GM21367 (cell line): ENCODE results near the gene DHX15.

ENCODE experiments used
- ATAC-seq: cut with Tn5 transposase; IDR thresholded peaks from one replicate; pipeline ENCODE4 v1.9.1; 2021; ENCODE audit not compliant: unreplicated experiment

Gene DHX15

GRCh38 chr4:24583451-24584210, 723 bp downstream of the DHX15 start:
- no peak for ATAC-seq

DNA sequence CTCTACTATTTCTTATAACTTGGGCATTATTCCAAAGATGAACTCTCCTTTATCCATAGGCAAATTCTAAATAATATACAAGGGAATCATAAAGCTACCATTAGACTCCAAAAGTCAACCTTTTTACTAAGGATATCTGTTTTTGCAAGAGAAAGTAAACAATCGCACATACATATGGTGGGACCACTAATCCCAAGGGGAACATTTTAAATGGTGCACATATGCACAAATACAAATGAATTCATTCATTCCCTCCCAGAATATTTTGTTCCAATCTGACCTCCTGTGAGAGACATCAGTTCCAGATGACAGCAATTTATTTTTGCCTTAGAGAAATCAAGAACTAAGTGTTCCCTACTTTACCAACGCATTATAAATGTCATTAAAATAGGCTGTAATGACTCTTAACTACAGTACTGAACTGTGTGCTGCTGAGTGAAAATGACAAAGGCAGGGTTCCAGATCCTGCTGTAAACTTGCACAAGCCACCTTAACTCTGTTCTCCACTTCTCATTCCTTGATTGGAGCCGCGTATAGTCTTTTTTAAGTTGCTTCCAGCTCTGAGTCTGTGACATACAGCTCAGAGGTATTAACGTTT, 2.0 kb downstream of the DHX15 start:
- ATAC-seq, result no peak

DNA sequence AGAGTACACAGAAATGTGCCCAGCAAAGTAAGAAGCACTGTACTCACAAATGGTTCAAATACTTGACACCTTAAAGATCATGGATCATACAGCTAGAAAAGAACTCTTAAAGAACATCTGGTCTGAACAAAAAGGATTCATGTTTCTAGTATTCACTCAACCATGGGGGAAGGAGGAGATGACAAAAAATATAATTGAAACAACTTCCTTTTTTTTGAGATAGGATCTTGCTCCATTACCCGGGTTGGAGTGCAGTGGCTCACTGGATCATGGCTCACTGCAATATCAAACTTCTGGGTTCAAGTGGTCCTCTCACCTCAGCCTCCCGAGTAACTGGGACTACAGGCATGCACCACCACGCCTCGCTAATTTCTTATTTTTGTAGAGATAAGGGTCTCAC, 6.0 kb downstream of the DHX15 start:
- ATAC-seq, result no peak

- ATAC-seq, result no peak
Observed at GRCh38 chr4:24576276-24576675, 8.1 kb downstream of the DHX15 start.

GRCh38 chr4:24574236-24574635, 10.1 kb downstream of the DHX15 start:
- no peak for ATAC-seq

- no peak for ATAC-seq
Observed at GRCh38 chr4:24573582-24573981, 10.8 kb downstream of the DHX15 start.

DNA sequence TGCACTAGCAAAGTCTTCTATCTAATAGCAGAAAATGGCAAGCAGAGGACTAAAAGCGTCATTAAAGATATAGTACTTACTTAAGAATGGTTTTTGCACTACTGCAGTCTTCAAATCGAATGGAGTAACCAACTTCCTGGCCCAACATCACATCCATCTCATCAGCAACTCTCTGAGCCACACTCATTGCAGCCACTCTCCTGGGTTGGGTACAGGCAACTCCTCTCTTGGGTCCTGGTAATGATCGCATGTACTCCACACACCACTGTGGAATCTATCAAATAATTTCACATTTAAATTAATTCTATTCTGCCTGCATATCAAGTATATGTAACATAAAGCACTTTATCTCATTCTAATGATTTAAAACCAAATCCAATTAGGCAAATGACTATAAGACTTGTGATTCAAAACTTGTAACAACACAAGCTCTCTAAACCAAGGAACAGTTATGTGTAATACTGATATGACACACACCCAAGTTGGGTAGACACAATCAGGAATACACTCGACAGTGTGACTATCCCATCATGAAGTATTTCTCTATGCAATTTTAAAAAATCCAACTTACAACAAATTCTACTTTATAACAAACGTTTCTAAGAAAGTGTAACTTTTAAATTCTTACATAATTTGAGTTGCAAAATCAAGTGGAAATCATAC, 13.6 kb downstream of the DHX15 start:
- ATAC-seq, result no peak

DNA sequence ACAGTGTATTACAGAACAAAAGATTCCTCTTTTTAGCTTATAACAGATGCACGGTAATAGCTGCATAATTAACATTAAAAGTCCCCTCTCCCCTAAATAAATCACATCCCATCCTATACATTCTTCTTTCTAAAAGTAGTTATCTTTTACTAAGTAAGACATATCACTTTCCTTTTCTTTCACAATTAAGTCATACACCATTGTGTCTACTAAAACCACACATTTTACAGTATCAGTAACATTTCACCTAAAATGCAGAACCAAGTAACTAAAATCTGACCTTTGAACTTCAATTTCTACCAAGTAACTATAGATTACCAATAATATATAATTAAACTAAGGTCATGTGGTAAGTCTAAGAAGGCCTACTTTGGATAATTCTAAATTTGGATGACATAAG, 14.2 kb downstream of the DHX15 start:
- no peak for ATAC-seq

- ATAC-seq, result no peak
Observed at GRCh38 chr4:24569662-24570061, 14.7 kb downstream of the DHX15 start.

DNA sequence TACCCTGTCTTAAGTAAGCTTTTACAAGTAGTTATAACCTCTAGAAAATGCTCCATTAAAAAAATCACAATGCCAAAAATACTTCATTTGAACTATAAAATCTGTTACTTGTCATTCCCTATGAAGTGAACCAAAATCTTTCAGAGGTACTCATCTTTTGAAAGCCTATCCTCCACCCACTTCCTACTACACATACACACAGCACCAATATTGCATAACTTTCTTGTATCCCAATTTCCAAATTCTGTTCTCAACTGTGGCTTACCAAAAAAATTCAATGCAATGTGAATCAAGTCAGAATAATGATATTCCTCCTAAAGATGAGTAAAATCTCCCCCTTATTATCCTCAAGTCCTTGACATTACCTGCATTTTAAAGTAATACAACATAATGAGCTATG, 15.9 kb downstream of the DHX15 start:
- ATAC-seq, result no peak

GRCh38 chr4:24565054-24565453, 19.3 kb downstream of the DHX15 start:
- no peak for ATAC-seq

- no peak for ATAC-seq
Observed at GRCh38 chr4:24564488-24564887, 19.9 kb downstream of the DHX15 start.

DNA sequence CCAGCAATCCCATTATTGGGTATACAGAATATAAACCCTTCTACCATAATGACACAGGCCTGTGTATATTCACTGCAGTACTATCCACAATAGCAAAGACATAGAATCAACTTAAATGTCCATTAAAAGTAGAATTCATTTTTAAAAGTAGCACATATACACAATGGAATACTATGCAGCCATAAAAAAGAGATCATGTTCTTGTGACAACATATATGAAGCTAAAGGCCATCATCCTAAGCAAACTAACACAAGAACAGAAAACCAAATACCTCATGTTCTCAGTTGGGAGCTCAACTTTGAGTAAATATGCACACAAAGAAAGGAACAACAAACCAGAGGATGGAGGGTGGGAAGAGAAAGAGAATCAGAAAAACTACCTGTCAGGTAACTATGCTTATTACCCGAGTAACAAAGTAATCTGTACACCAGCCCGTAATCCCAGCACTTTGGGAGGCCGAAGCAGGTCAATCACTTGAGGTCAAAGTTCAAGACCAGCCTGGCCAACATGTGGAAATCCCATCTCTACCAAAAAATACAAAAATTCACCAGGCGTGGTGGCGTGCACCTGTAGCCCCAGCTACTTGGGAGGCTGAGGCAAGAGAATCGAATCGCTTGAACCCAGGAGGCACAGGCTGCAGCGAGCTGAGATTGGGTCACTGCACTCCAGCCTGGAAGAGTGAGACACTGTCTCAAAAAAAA, 22.8 kb downstream of the DHX15 start:
- ATAC-seq, result no peak

- no peak for ATAC-seq
Observed at GRCh38 chr4:24560868-24561368, 23.4 kb downstream of the DHX15 start.

DNA sequence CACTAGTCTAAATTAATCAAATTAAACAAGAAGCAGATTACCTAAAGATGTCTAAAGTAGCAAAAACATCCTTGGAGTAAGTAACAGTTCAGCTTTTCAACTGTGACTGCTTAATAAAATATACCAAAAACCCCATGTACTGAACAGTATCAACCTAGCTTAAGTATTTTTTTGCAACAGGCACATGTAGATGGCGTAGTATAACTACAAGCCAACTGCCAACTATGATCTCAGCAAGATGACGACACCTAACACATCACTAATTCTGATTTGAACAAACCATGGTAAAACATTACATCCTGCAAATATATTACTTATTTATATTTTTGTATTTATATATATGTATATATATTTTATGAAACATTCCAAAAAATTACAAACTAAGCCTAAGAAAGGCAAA, 24.5 kb downstream of the DHX15 start:
- ATAC-seq, result no peak

DNA sequence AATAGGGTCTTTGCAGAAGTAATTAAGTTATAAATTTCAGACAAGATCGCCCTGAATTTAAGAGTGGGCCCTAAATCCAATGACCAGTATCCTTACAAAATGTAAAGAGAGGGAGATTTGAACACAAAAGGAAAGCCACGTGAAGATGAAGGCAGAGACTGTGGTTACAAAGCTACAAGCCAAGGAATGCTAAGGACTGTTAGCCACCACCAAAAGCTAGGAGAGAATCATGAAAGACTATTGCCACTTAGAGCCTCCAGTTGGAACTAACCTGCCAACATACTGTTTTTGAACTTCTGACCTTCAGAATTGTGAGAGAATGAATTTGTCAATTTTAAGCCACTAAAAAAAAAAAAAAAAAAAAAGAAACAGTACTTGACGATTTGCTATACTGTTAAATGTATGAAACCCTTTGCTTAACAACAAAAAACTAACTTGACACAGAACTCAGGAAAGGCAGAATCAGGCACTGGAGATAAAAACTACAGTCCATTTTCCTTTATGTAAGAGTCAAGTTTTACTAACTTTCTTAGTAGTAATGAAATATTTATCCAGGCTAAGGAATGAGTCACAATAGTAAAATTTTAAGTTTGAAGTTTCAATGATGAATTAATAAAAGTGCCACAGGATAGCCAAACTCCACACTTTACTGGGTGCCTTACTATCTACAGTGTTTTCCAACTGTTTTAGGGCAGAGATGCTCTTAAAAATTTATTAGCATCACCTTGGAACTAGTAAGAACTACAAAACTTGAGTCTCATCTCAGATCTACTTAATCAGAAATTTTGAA, 25.1 kb downstream of the DHX15 start:
- no peak for ATAC-seq

DNA sequence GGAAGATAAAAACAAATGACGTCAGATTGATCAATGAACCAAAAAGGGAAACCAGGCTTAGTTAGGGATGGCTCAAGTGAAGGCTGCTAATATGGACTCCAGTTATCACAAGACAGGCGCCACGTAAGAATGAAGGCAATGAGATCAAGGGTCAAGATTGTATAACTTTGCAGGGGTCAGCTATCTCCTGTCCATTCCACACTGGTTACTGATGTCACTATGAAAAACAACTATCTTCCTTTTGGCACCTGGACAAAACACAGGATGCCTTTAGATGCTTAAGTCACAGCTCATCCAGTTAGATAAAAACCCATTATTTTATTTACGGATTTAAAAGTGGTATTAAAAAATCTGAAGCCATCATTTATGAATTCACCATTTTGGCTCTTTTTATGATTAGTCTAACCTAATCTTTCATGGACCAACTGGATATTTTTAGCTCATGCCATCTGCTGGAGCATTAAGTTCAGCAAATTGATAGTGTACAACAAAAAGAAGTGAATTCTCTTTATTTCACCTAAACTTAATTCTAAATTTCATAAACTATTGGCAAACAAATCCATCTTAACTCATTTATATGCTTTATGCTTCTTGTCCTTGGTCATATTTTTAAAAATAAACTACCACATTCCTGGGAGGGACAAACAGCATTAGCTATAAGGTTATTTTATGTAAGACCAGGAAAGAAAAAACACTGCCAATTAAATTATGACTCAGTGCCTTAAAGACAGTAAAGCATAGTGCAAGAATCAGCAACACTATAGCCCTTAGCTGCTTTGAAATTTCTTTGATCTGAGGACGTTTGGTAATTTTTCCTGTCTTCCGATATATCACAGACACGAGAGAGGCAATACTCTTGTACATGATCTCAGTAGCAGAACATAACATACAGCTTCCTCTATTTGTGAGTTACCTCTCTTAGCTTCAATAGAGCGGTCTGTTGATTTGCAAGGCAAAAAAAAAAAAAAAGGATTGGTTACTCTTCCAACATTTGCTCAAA, 27.0 kb downstream of the DHX15 start:
- peak; percentile 61 for ATAC-seq

DNA sequence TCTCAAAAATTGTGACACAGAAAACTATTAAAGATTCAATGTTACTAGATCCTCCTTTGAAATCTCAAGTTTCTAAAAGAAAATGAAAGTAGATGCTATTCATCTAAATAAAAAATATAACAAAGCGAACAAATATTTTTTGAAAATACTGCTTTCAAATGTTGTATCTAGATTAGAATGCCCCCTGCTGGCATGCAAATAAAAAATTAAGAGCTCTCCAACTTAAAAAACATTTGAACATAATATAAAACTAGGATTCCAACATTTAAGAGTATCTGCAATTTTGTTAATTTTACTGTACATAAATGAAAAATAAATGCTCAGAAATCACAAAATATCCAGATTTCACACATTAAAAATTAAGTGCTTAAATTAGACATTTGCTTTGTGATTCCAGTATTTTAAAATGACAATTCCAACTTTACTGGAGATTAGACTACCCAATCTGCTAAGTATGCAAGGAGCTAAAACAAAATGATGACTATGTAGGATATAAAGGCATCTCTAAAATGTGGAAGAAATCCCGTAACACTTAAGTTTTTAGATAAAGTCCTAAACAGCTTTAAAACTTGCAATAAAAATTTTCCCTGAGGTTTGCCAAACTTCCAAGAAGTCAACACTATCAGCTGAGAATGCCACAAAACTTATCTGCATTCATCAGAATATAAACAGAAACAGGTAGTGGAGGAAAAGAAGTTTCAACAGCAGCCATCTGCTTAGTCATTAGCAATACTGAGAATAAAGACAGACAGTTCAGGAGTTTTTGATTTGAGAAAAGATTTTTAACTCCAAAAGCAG, 32.7 kb downstream of the DHX15 start:
- no peak for ATAC-seq
